Osteocyte (in vitro differentiated cells): ENCODE data around the gene PLPP3. TPM values are rescaled to one million over a fixed set of nuclear protein-coding genes. Genes with fewer than 3 reads are reported as not detected.

ENCODE experiments used
- DNase-seq: peaks from one replicate; pipeline ENCODE4 v3.0.0; 2021; ENCODE audit warnings: mixed read lengths; ENCODE audit not compliant: unreplicated experiment; ENCODE audit errors: extremely low spot score
- H3K27ac Mint-ChIP-seq: one replicate; pipeline ENCODE4 v1.8.0; 2021; ENCODE audit warnings: mild to moderate bottlenecking, mixed read lengths; ENCODE audit not compliant: unreplicated experiment
- H3K27me3 Mint-ChIP-seq: one replicate; pipeline ENCODE4 v1.8.0; 2021; ENCODE audit warnings: mixed read lengths; ENCODE audit not compliant: unreplicated experiment
- H3K36me3 Mint-ChIP-seq: one replicate; pipeline ENCODE4 v1.8.0; 2021; ENCODE audit warnings: mixed read lengths; ENCODE audit not compliant: unreplicated experiment
- H3K4me1 Mint-ChIP-seq: one replicate; pipeline ENCODE4 v1.8.0; 2021; ENCODE audit warnings: mixed read lengths; ENCODE audit not compliant: unreplicated experiment
- H3K4me3 Mint-ChIP-seq: one replicate; pipeline ENCODE4 v1.8.0; 2021; ENCODE audit warnings: mild to moderate bottlenecking, moderate library complexity, mixed read lengths; ENCODE audit not compliant: unreplicated experiment
- H3K9me3 Mint-ChIP-seq: one replicate; pipeline ENCODE4 v1.8.0; 2021; ENCODE audit warnings: mixed read lengths; ENCODE audit not compliant: unreplicated experiment
- total RNA-seq: library from RNA; stranded (reverse); gene quantifications from 2 replicates; pipeline ENCODE4 v1.2.1, GENCODE V29; 2021
- TF ChIP-seq, protein P1 (sequence below): fragments of 200-600 bp; sonication (generic); IDR thresholded peaks from 2 replicates; pipeline ENCODE4 v1.5.0; 2021; ENCODE audit warnings: antibody characterized with exemption, mild to moderate bottlenecking, moderate library complexity

The PLPP3 gene
- total RNA-seq, 1 donor from 2014 or later: 157 TPM

DNA sequence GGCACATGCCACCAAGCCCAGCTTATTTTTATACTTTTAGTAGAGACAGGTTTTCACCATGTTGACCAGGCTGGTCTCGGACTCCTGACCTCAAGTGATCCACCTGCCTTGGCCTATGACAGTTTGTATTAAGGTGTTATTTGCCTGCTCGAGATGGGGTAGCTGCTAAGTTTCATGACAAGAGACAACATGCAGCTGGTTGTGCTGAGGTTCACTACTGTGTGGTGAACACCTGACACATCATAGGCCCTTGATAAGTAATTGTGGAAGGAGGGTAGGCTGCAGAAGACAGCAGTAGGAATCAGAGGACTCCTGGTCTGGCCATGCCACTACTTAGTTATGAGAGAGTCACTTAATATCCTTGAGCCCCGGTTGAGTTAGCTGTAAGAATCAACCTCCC, 46.2 kb downstream of the PLPP3 start:
- Mint-ChIP-seq H3K27me3 (no peaks in the 10 kb centered on the region), H3K36me3 (peaks cover 49% of the 10 kb centered on the region), H3K4me1 (peaks cover 26% of the 10 kb centered on the region), H3K9me3 (no peaks in the 10 kb centered on the region), H3K4me3 (no peak overlapping the region), H3K27ac (no peak overlapping the region)
- TF ChIP-seq, protein P1, sequence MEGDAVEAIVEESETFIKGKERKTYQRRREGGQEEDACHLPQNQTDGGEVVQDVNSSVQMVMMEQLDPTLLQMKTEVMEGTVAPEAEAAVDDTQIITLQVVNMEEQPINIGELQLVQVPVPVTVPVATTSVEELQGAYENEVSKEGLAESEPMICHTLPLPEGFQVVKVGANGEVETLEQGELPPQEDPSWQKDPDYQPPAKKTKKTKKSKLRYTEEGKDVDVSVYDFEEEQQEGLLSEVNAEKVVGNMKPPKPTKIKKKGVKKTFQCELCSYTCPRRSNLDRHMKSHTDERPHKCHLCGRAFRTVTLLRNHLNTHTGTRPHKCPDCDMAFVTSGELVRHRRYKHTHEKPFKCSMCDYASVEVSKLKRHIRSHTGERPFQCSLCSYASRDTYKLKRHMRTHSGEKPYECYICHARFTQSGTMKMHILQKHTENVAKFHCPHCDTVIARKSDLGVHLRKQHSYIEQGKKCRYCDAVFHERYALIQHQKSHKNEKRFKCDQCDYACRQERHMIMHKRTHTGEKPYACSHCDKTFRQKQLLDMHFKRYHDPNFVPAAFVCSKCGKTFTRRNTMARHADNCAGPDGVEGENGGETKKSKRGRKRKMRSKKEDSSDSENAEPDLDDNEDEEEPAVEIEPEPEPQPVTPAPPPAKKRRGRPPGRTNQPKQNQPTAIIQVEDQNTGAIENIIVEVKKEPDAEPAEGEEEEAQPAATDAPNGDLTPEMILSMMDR: no peak
- no peak for DNase-seq

- no peak overlapping the region for H3K4me3 Mint-ChIP-seq
- TF ChIP-seq, protein P1: no peak
- no peaks in the 10 kb centered on the region for H3K27me3 Mint-ChIP-seq
- peaks cover 46% of the 10 kb centered on the region for H3K36me3 Mint-ChIP-seq
- DNase-seq: no peak
- no peak overlapping the region for H3K27ac Mint-ChIP-seq
- peaks cover 30% of the 10 kb centered on the region for H3K4me1 Mint-ChIP-seq
- H3K9me3 Mint-ChIP-seq: no peaks in the 10 kb centered on the region
Observed at GRCh38 chr1:56532350-56532683, 47.0 kb downstream of the PLPP3 start.

DNA sequence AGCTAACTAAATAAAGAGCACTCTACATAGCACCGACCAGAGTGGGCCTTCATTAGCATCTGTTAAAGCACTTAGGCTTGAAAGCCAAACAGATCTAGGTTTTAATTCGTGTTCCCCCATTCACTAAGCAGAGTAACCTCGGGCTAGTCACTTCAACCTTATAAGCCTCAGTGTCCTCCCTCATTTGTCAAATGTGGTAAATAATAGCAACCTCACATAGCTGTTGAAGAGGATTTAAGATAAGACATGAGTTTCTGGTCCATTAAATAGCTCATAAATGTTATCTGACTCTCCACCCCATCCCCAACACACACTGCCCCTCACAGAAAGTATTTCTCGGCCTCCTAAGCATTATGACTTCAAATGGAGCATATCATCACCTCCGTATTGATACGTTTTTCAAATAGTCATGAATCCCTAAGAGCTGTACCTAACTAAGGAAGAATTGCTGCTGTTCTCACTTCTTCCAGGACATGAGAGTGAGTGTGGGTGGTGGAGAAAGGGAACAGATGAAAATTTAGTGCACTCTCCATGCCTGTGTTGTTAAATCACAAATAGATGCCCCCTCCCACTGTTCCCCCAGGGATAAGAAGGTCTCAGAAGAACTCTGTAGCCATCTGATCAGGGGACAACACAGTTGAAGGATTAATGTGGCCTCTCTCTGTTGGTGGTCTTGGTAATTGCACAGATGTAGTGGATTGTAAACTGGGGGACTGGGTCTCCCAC, 47.6 kb downstream of the PLPP3 start:
- Mint-ChIP-seq H3K27ac (no peak overlapping the region), H3K4me1 (peaks cover 30% of the 10 kb centered on the region), H3K9me3 (no peaks in the 10 kb centered on the region), H3K4me3 (no peak overlapping the region), H3K36me3 (peaks cover 41% of the 10 kb centered on the region), H3K27me3 (no peaks in the 10 kb centered on the region)
- TF ChIP-seq, protein P1: no peak
- no peak for DNase-seq

DNA sequence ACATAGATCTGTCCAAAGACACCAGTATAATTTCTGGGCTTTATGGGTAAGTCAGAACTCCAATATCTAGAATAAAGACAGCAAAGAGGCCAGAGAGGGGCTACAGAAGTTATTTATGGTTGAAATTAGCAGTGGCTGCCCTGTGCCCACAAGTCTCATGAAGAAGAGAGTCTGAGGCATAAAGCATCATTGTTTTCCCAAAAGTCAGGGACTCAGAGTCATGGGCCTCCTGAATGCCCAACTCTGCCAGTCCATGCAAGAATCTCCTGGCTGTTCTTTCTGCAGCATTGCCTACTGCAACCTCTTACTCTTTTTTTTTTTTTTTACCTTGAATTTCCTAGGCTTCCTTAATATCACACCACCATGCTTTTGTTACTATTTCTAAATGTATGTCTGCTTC, 49.6 kb downstream of the PLPP3 start:
- H3K4me1 Mint-ChIP-seq: peaks cover 40% of the 10 kb centered on the region
- TF ChIP-seq, protein P1: no peak
- H3K4me3 Mint-ChIP-seq: no peak overlapping the region
- H3K27ac Mint-ChIP-seq: no peak overlapping the region
- H3K9me3 Mint-ChIP-seq: no peaks in the 10 kb centered on the region
- DNase-seq: no peak
- peaks cover 28% of the 10 kb centered on the region for H3K36me3 Mint-ChIP-seq
- H3K27me3 Mint-ChIP-seq: no peaks in the 10 kb centered on the region

DNA sequence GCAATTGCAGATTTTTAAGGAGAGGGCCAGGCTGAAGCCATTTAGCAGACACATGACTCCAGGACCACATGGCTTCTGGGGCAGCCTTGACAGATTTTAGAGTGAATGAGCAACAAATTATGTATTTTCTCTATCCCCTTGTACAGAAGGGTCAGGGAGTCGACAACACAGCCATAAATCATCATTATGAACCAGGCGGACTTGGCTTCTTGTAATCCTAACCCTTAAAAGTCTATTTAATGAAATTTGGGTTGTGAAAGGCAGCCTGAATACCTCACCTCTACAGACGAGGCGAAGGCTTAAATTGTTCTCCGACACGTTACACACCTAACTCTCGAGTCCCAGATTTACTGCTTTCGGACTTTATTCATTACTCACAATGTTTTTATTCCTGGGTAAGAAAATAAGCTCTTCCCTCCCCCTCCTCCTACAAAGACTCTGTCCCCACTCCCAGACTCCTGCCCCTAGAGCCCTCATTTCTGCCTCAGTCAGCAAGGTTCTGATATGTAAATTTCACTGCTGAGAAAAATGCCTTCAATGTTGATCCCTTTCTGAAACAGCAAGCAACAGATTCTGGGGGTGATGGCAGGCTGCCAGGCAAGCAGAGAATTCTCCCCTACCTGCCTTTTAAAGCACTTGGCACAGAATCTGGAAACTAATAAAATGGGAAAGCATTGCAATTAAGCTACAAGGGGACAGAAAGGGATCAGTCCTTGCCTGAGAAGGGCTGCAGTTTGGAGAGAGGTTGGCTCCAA, 51.6 kb downstream of the PLPP3 start:
- Mint-ChIP-seq H3K4me3 (no peak overlapping the region), H3K27ac (peak overlapping the region; percentile 61), H3K9me3 (no peaks in the 10 kb centered on the region), H3K36me3 (peaks cover 29% of the 10 kb centered on the region), H3K4me1 (peaks cover 42% of the 10 kb centered on the region), H3K27me3 (no peaks in the 10 kb centered on the region)
- DNase-seq: no peak
- TF ChIP-seq, protein P1: no peak
